NB4 (cell line): ENCODE results near the gene MORC1.

Source experiments
- DNase-seq: peaks from one replicate; pipeline ENCODE4 v3.0.0; 2010; ENCODE audit warnings: low read depth
- H3K4me3 ChIP-seq: one replicate; pipeline ENCODE4 v1.5.1; 2011; ENCODE audit warnings: mild to moderate bottlenecking, low read depth, low read length, moderate library complexity
- CTCF ChIP-seq: IDR thresholded peaks from one replicate; pipeline ENCODE4 v1.5.1; 2012; ENCODE audit warnings: low read depth, low read length
- MAX ChIP-seq: IDR thresholded peaks from 2 replicates; pipeline ENCODE4 v1.6.1; 2011; ENCODE audit warnings: low read depth, low read length
- MYC ChIP-seq: IDR thresholded peaks from 2 replicates; pipeline ENCODE4 v1.6.1; 2011; ENCODE audit warnings: low read depth, low read length
- POLR2A ChIP-seq: IDR thresholded peaks from 2 replicates; pipeline ENCODE4 v1.6.1; 2011; ENCODE audit warnings: mild to moderate bottlenecking; ENCODE audit not compliant: insufficient read length; ENCODE audit errors: extremely low read depth

Gene MORC1

GRCh38 chr3:109117939-109118338, at the start of gene MORC1:
Gene MORC1, minus strand, starts transcription at chr3:109118134. Its CDS starts 75 bp downstream, at chr3:109118059.
- no peak within 1 kb of the TSS for H3K4me3 ChIP-seq
- no peak for DNase-seq
- TF ChIP-seq MAX: no peak
- TF ChIP-seq POLR2A: no peak
- no peak for TF ChIP-seq MYC
- no peak for TF ChIP-seq CTCF

GRCh38 chr3:109165905-109166304, 48.0 kb upstream of the MORC1 start:
- DNase-seq: no peak
- TF ChIP-seq MAX (no peak), CTCF (no peak), POLR2A (no peak), MYC (no peak)

GRCh38 chr3:109161487-109162123, 43.7 kb upstream of the MORC1 start:
- TF ChIP-seq POLR2A (no peak), MAX (no peak), CTCF (no peak), MYC (no peak)
- DNase-seq: no peak
- no peak overlapping the region for H3K4me3 ChIP-seq

More at GRCh38 chr3:109165905-109166304, 48.0 kb upstream of the MORC1 start:
- no peak overlapping the region for H3K4me3 ChIP-seq

- DNase-seq: no peak
- H3K4me3 ChIP-seq: no peak overlapping the region
- no peak for TF ChIP-seq MYC
- no peak for TF ChIP-seq CTCF
- no peak for TF ChIP-seq POLR2A
- TF ChIP-seq MAX: no peak
Measured at GRCh38 chr3:109155828-109156227, 37.9 kb upstream of the MORC1 start.

- TF ChIP-seq POLR2A (no peak), CTCF (no peak), MYC (no peak), MAX (no peak)
- no peak overlapping the region for H3K4me3 ChIP-seq
- DNase-seq: no peak
Measured at GRCh38 chr3:109154979-109155378, 37.0 kb upstream of the MORC1 start.
